ENCODE data around the gene YBEY. TPM values are rescaled to one million over a fixed set of nuclear protein-coding genes. Genes with fewer than 3 reads are reported as not detected.

Gene YBEY
- polyA plus RNA-seq, 1 donor: 22.1 TPM

GRCh38 chr21:46256501-46256994 is 29.6 kb upstream of the YBEY start:
- Histone ChIP-seq H3K27ac (ENCODE audit: low read length) (no peak overlapping the region), H3K9me3 (ENCODE audit: control insufficient read depth, low read depth, low read length) (no peaks in the 10 kb centered on the region), H3K27me3 (ENCODE audit: control insufficient read depth, insufficient read depth, low read length) (no peaks in the 10 kb centered on the region), H3K36me3 (ENCODE audit: control insufficient read depth, insufficient read depth, low read length) (peaks cover 78% of the 10 kb centered on the region), H3K4me1 (ENCODE audit: control insufficient read depth, insufficient read depth, low read length) (no peaks in the 10 kb centered on the region), H3K4me3 (ENCODE audit: low read length) (no peak overlapping the region)
- no CpG with 5 or more reads among the region's 18 CpGs for WGBS (ENCODE audit: insufficient coverage, low lambda C conversion rate)
- DNase-seq: no peak

- no CpG with 5 or more reads among the region's 22 CpGs for WGBS (ENCODE audit: insufficient coverage, low lambda C conversion rate)
- DNase-seq: no peak
- no peak overlapping the region for H3K4me3 ChIP-seq (ENCODE audit: low read length)
- no peaks in the 10 kb centered on the region for H3K27me3 ChIP-seq (ENCODE audit: control insufficient read depth, insufficient read depth, low read length)
- no peaks in the 10 kb centered on the region for H3K4me1 ChIP-seq (ENCODE audit: control insufficient read depth, insufficient read depth, low read length)
- H3K36me3 ChIP-seq (ENCODE audit: control insufficient read depth, insufficient read depth, low read length): peaks cover 76% of the 10 kb centered on the region
- no peak overlapping the region for H3K27ac ChIP-seq (ENCODE audit: low read length)
- H3K9me3 ChIP-seq (ENCODE audit: control insufficient read depth, low read depth, low read length): no peaks in the 10 kb centered on the region
Observed at GRCh38 chr21:46264046-46264689, 22.0 kb upstream of the YBEY start.

GRCh38 chr21:46264690-46265144 is 21.4 kb upstream of the YBEY start:
- no CpG with 5 or more reads among the region's 13 CpGs for WGBS (ENCODE audit: insufficient coverage, low lambda C conversion rate)
- H3K27me3 ChIP-seq (ENCODE audit: control insufficient read depth, insufficient read depth, low read length): no peaks in the 10 kb centered on the region
- no peak overlapping the region for H3K27ac ChIP-seq (ENCODE audit: low read length)
- peaks cover 78% of the 10 kb centered on the region for H3K36me3 ChIP-seq (ENCODE audit: control insufficient read depth, insufficient read depth, low read length)
- no peak overlapping the region for H3K4me3 ChIP-seq (ENCODE audit: low read length)
- DNase-seq: no peak
- no peaks in the 10 kb centered on the region for H3K4me1 ChIP-seq (ENCODE audit: control insufficient read depth, insufficient read depth, low read length)
- no peaks in the 10 kb centered on the region for H3K9me3 ChIP-seq (ENCODE audit: control insufficient read depth, low read depth, low read length)

GRCh38 chr21:46265736-46266525 is 20.2 kb upstream of the YBEY start:
- no peak overlapping the region for H3K27ac ChIP-seq (ENCODE audit: low read length)
- H3K4me3 ChIP-seq (ENCODE audit: low read length): no peak overlapping the region
- H3K9me3 ChIP-seq (ENCODE audit: control insufficient read depth, low read depth, low read length): no peaks in the 10 kb centered on the region
- no CpG with 5 or more reads among the region's 26 CpGs for WGBS (ENCODE audit: insufficient coverage, low lambda C conversion rate)
- no peaks in the 10 kb centered on the region for H3K4me1 ChIP-seq (ENCODE audit: control insufficient read depth, insufficient read depth, low read length)
- H3K36me3 ChIP-seq (ENCODE audit: control insufficient read depth, insufficient read depth, low read length): peaks cover 78% of the 10 kb centered on the region
- no peaks in the 10 kb centered on the region for H3K27me3 ChIP-seq (ENCODE audit: control insufficient read depth, insufficient read depth, low read length)
- DNase-seq: no peak

GRCh38 chr21:46266946-46267345 is 19.2 kb upstream of the YBEY start:
- H3K9me3 ChIP-seq (ENCODE audit: control insufficient read depth, low read depth, low read length): no peaks in the 10 kb centered on the region
- H3K27me3 ChIP-seq (ENCODE audit: control insufficient read depth, insufficient read depth, low read length): no peaks in the 10 kb centered on the region
- H3K4me1 ChIP-seq (ENCODE audit: control insufficient read depth, insufficient read depth, low read length): no peaks in the 10 kb centered on the region
- H3K4me3 ChIP-seq (ENCODE audit: low read length): no peak overlapping the region
- no peak overlapping the region for H3K27ac ChIP-seq (ENCODE audit: low read length)
- H3K36me3 ChIP-seq (ENCODE audit: control insufficient read depth, insufficient read depth, low read length): peaks cover 82% of the 10 kb centered on the region
- no peak for DNase-seq
- WGBS (ENCODE audit: insufficient coverage, low lambda C conversion rate): no CpG with 5 or more reads among the region's 19 CpGs

- Histone ChIP-seq H3K4me3 (ENCODE audit: low read length) (no peak overlapping the region), H3K4me1 (ENCODE audit: control insufficient read depth, insufficient read depth, low read length) (no peaks in the 10 kb centered on the region), H3K36me3 (ENCODE audit: control insufficient read depth, insufficient read depth, low read length) (peaks cover 91% of the 10 kb centered on the region), H3K9me3 (ENCODE audit: control insufficient read depth, low read depth, low read length) (no peaks in the 10 kb centered on the region), H3K27ac (ENCODE audit: low read length) (no peak overlapping the region), H3K27me3 (ENCODE audit: control insufficient read depth, insufficient read depth, low read length) (no peaks in the 10 kb centered on the region)
- DNase-seq: no peak
- no CpG with 5 or more reads among the region's 13 CpGs for WGBS (ENCODE audit: insufficient coverage, low lambda C conversion rate)
Observed at GRCh38 chr21:46268371-46268770, 17.8 kb upstream of the YBEY start.

- DNase-seq: no peak
- Histone ChIP-seq H3K27ac (ENCODE audit: low read length) (no peak overlapping the region), H3K4me3 (ENCODE audit: low read length) (no peak overlapping the region), H3K27me3 (ENCODE audit: control insufficient read depth, insufficient read depth, low read length) (no peaks in the 10 kb centered on the region), H3K9me3 (ENCODE audit: control insufficient read depth, low read depth, low read length) (no peaks in the 10 kb centered on the region), H3K36me3 (ENCODE audit: control insufficient read depth, insufficient read depth, low read length) (peaks cover 89% of the 10 kb centered on the region), H3K4me1 (ENCODE audit: control insufficient read depth, insufficient read depth, low read length) (no peaks in the 10 kb centered on the region)
- WGBS (ENCODE audit: insufficient coverage, low lambda C conversion rate): no CpG with 5 or more reads among the region's 10 CpGs
Observed at GRCh38 chr21:46269466-46269865, 16.7 kb upstream of the YBEY start.

- Histone ChIP-seq H3K4me3 (ENCODE audit: low read length) (no peak overlapping the region), H3K4me1 (ENCODE audit: control insufficient read depth, insufficient read depth, low read length) (no peaks in the 10 kb centered on the region), H3K9me3 (ENCODE audit: control insufficient read depth, low read depth, low read length) (no peaks in the 10 kb centered on the region), H3K27ac (ENCODE audit: low read length) (no peak overlapping the region), H3K27me3 (ENCODE audit: control insufficient read depth, insufficient read depth, low read length) (no peaks in the 10 kb centered on the region), H3K36me3 (ENCODE audit: control insufficient read depth, insufficient read depth, low read length) (peaks cover 83% of the 10 kb centered on the region)
- no peak for DNase-seq
- 100% methylated on average over 3 of the region's 14 CpGs for WGBS (ENCODE audit: insufficient coverage, low lambda C conversion rate)
Observed at GRCh38 chr21:46273341-46273740, 12.8 kb upstream of the YBEY start.

- Histone ChIP-seq H3K27ac (ENCODE audit: low read length) (no peak overlapping the region), H3K4me3 (ENCODE audit: low read length) (no peak overlapping the region), H3K4me1 (ENCODE audit: control insufficient read depth, insufficient read depth, low read length) (no peaks in the 10 kb centered on the region), H3K9me3 (ENCODE audit: control insufficient read depth, low read depth, low read length) (no peaks in the 10 kb centered on the region), H3K36me3 (ENCODE audit: control insufficient read depth, insufficient read depth, low read length) (peaks cover 83% of the 10 kb centered on the region), H3K27me3 (ENCODE audit: control insufficient read depth, insufficient read depth, low read length) (no peaks in the 10 kb centered on the region)
- DNase-seq: no peak
- no CpG with 5 or more reads among the region's 11 CpGs for WGBS (ENCODE audit: insufficient coverage, low lambda C conversion rate)
Observed at GRCh38 chr21:46274797-46275390, 11.2 kb upstream of the YBEY start.

- no CpG with 5 or more reads among the region's 15 CpGs for WGBS (ENCODE audit: insufficient coverage, low lambda C conversion rate)
- Histone ChIP-seq H3K9me3 (ENCODE audit: control insufficient read depth, low read depth, low read length) (no peaks in the 10 kb centered on the region), H3K27me3 (ENCODE audit: control insufficient read depth, insufficient read depth, low read length) (no peaks in the 10 kb centered on the region), H3K4me3 (ENCODE audit: low read length) (no peak overlapping the region), H3K27ac (ENCODE audit: low read length) (no peak overlapping the region), H3K4me1 (ENCODE audit: control insufficient read depth, insufficient read depth, low read length) (peaks cover 16% of the 10 kb centered on the region), H3K36me3 (ENCODE audit: control insufficient read depth, insufficient read depth, low read length) (peaks cover 45% of the 10 kb centered on the region)
- no peak for DNase-seq
Observed at GRCh38 chr21:46284077-46284644, 2.0 kb upstream of the YBEY start.
